NCI-H2196 treated with DMSO at 0.1 percent for 48 hours (cell line): ENCODE results near the gene GLRX.

Experiments
- DNase-seq: peaks from one replicate; lab custom pipeline; 2025; ENCODE audit not compliant: unreplicated experiment; lab: John Stamatoyannopoulos, UW

Gene GLRX

GRCh38 chr5:95809414-95809960, 13.0 kb downstream of the GLRX start:
- DNase-seq, result no peak

- DNase-seq, result no peak
Observed at GRCh38 chr5:95808686-95809413, 13.7 kb downstream of the GLRX start.

- no peak for DNase-seq
Observed at GRCh38 chr5:95808013-95808685, 14.4 kb downstream of the GLRX start.

- DNase-seq, result no peak
Observed at GRCh38 chr5:95806687-95807086, 15.8 kb downstream of the GLRX start.

GRCh38 chr5:95804736-95805539, 17.6 kb downstream of the GLRX start:
- no peak for DNase-seq

- DNase-seq, result no peak
Observed at GRCh38 chr5:95803271-95804148, 19.0 kb downstream of the GLRX start.

- no peak for DNase-seq
Observed at GRCh38 chr5:95801961-95802360, 20.6 kb downstream of the GLRX start.

GRCh38 chr5:95801532-95801931, 21.0 kb downstream of the GLRX start:
- no peak for DNase-seq

GRCh38 chr5:95800553-95800952, 22.0 kb downstream of the GLRX start:
- no peak for DNase-seq

GRCh38 chr5:95799191-95799835, 23.2 kb downstream of the GLRX start:
- no peak for DNase-seq

GRCh38 chr5:95798545-95798944, 24.0 kb downstream of the GLRX start:
- no peak for DNase-seq

- DNase-seq, result no peak
Observed at GRCh38 chr5:95798048-95798447, 24.5 kb downstream of the GLRX start.

GRCh38 chr5:95797301-95797700, 25.2 kb downstream of the GLRX start:
- no peak for DNase-seq

- no peak for DNase-seq
Observed at GRCh38 chr5:95794070-95794516, 28.4 kb downstream of the GLRX start.

GRCh38 chr5:95791751-95792150, 30.8 kb downstream of the GLRX start:
- DNase-seq, result no peak

- no peak for DNase-seq
Observed at GRCh38 chr5:95788493-95788892, 34.0 kb downstream of the GLRX start.

- no peak for DNase-seq
Observed at GRCh38 chr5:95786821-95787418, 35.6 kb downstream of the GLRX start.

- DNase-seq, result no peak
Observed at GRCh38 chr5:95784514-95785302, 37.8 kb downstream of the GLRX start.

GRCh38 chr5:95783661-95784060, 38.9 kb downstream of the GLRX start:
- no peak for DNase-seq
